Ectodermal cell (in vitro differentiated cells): ENCODE results near the gene ROMO1.
"Not testable (repeated sequence)": the region's sequence is repeated elsewhere in the genome, so short reads cannot be mapped to it uniquely, and the experiment has no call there.

Experiments
- H3K27ac ChIP-seq: 2 replicates; pipeline ENCODE4 v1.7.0; 2013; ENCODE audit warnings: mild to moderate bottlenecking, low read depth, low read length; ENCODE audit not compliant: insufficient read depth, poor library complexity, severe bottlenecking
- H3K27me3 ChIP-seq: 2 replicates; pipeline ENCODE4 v1.7.0; 2013; ENCODE audit warnings: mild to moderate bottlenecking, low read length; ENCODE audit not compliant: insufficient read depth, control insufficient read depth, poor library complexity, severe bottlenecking
- H3K36me3 ChIP-seq: one replicate; pipeline ENCODE4 v1.7.0; 2013; ENCODE audit warnings: low read length; ENCODE audit not compliant: control insufficient read depth, insufficient read depth
- H3K4me1 ChIP-seq: one replicate; pipeline ENCODE4 v1.7.0; 2013; ENCODE audit warnings: low read length; ENCODE audit not compliant: control insufficient read depth, insufficient read depth
- H3K4me3 ChIP-seq: 2 replicates; pipeline ENCODE4 v1.7.0; 2013; ENCODE audit warnings: low read depth, low read length, control low read depth; ENCODE audit not compliant: insufficient read depth
- H3K9me3 ChIP-seq: 2 replicates; pipeline ENCODE4 v1.7.0; 2013; ENCODE audit warnings: mild to moderate bottlenecking, low read length, moderate library complexity; ENCODE audit not compliant: control insufficient read depth
- WGBS, 2 experiments: methylation state at CpG; one replicate each; pipeline ENCODE4 v1.1.7; 2013; ENCODE audit warnings: missing lambda C conversion rate in 2 of 2; 5-methylcytosine and 5-hydroxymethylcytosine counted together

ROMO1 gene

DNA sequence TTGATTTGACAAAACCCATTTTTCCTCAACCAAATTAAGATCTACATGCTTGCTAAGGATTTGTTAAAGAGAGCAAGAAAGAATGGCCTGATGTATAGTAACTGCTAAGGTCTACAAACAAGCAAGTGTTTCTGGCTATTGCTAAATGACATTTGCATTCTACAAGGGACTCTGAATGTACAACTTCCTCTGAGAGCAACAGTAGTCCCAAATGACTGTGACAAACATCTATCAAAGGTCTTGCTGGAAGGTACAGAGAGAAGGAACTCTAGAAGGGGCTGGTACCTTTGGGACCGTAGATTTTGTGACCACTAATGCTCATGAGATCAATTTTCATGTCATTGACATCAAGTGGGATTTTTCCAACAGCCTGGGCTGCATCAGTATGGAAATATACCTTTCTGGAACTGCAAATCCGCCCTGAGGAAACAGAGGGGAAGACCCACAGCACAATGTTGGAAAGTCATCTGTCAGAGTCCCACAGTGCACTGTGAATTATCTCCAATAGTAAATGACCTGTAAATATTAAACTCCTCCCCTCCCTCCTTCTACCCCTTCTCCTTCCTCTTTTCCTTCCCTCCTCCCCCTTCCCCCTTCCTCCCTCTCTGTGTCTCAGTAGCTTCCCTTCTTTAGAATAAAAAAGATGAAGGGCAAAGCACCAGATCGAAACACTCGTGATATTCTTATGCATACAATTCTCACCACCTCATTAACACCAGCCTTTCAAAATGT is 18.6 kb upstream of the ROMO1 start:
- H3K9me3 ChIP-seq: no peaks in the 10 kb centered on the region
- no peak overlapping the region for H3K4me3 ChIP-seq
- H3K27me3 ChIP-seq: no peaks in the 10 kb centered on the region
- no peaks in the 10 kb centered on the region for H3K36me3 ChIP-seq
- no peaks in the 10 kb centered on the region for H3K4me1 ChIP-seq
- 85 to 93% methylated on average over 4 of the region's 4 CpGs for WGBS, 2 experiments
- H3K27ac ChIP-seq: no peak overlapping the region

DNA sequence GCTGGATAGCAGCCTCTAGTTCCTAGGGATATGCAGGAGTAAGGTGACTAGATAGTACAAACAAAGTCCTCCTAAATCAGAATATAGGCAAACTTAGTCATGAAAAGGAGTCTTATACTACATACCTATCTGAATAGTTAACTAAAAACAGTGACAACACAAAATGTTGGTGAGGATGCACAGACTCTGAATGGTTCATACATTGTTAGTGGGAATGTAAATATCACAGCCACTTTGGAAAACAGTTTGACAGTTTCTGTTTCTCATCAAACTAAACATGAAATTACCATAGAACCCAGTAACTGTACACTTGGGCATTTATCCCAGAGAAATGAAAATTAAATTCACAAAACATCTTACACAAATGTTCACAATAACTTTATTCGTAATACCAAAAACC is 17.2 kb upstream of the ROMO1 start:
- H3K4me1 ChIP-seq: no peaks in the 10 kb centered on the region
- 93 to 95% methylated on average over 1 of the region's 1 CpG for WGBS, 2 experiments
- no peak overlapping the region for H3K4me3 ChIP-seq
- H3K36me3 ChIP-seq: peaks cover 1% of the 10 kb centered on the region
- H3K27ac ChIP-seq: no peak overlapping the region
- no peaks in the 10 kb centered on the region for H3K27me3 ChIP-seq
- H3K9me3 ChIP-seq: no peaks in the 10 kb centered on the region

DNA sequence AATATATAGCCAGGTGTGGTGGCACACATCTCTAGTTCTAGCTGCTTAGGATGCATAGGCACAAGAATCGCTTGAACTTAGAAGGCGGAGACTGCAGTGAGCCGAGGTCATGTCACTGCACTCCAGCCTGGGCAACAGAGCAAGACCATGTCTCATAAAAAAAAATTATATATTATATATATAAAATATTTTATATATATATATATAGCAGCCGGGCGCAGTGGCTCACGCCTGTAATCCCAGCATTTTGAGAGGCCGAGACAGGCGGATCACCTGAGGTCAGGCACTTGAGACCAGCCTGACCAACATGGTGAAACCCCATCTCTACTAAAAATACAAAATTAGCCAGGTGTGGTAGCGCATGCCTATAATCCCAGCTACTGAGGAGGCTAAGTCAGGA is 13.8 kb upstream of the ROMO1 start:
- 93 to 96% methylated on average over 9 of the region's 9 CpGs for WGBS, 2 experiments
- H3K27ac ChIP-seq, H3K4me3 ChIP-seq, H3K4me1 ChIP-seq, H3K36me3 ChIP-seq, H3K9me3 ChIP-seq, H3K27me3 ChIP-seq: not testable (repeated sequence)

DNA sequence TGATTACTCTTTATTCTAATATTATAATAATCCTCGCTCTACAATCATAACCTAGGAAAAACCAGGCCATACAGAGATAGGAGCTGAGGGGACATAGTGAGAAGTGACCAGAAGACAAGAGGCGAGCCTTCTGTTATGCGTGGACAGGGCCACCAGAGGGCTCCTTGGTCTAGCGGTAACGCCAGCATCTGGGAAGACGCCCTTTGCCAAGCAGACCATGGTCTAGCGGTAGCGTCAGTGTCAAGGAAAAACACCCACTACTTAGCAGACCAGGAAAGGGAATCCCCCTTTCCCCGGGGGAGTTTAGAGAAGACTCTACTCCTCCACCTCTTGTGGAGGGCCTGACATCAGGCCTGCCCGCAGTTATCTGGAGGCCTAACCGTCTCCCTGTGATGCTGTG is 12.3 kb upstream of the ROMO1 start:
- H3K27ac ChIP-seq, H3K9me3 ChIP-seq, H3K4me1 ChIP-seq, H3K4me3 ChIP-seq, H3K36me3 ChIP-seq, H3K27me3 ChIP-seq: not testable (repeated sequence)
- WGBS, 2 experiments: 92 to 94% methylated on average over 10 to 11 of the region's 11 CpGs

DNA sequence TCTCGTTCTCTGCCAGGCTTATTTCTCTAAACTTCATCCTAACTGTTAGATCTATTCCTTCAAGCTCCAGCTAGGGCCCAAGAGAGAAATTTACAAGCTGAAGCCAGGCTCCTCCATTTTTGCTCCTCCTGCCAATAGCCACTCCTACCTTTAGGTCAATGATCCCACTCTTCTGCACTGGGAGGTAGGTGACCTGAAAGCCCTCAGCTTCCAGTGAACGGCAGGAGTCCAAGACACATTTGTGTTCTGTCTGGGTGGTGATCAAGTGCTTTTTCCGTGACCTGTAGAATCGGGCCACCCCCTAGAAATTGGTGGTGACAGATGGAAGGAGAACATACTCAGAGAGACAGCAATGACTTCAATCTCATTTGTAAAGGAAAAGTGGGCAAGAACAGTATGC is 8.9 kb upstream of the ROMO1 start:
- Histone ChIP-seq H3K4me1 (no peaks in the 10 kb centered on the region), H3K9me3 (no peaks in the 10 kb centered on the region), H3K36me3 (peaks cover 10% of the 10 kb centered on the region), H3K27ac (no peak overlapping the region), H3K27me3 (no peaks in the 10 kb centered on the region), H3K4me3 (no peak overlapping the region)
- 94 to 96% methylated on average over 4 of the region's 4 CpGs for WGBS, 2 experiments

DNA sequence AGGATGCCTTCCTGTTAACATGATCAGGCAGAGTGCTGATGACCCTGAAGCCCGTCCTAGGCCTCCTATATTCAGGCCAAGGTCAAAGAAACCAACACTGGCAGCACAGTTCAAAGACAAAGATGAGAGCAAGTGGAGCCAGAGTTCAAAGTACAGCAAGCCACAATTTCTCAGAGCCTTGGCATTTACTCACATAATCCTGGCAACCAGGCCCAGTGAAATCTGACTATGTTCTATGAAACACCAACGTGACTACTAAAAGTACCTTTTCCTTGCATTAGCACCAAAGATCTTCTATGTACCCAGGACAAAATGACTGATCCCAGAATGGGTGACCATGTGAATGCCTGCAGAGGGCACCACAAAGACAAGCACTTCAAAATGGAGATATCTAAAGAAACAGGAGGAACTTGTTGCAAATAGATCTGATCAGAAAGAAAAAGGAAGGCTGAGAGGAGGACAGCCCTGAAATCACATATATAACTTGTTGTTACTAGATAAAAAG is 3.9 kb upstream of the ROMO1 start:
- 92% methylated on average over 2 of the region's 2 CpGs for WGBS, 2 experiments
- Histone ChIP-seq H3K4me1 (peaks cover 6% of the 10 kb centered on the region), H3K27me3 (no peaks in the 10 kb centered on the region), H3K27ac (no peak overlapping the region), H3K36me3 (peaks cover 5% of the 10 kb centered on the region), H3K4me3 (no peak overlapping the region), H3K9me3 (no peaks in the 10 kb centered on the region)

DNA sequence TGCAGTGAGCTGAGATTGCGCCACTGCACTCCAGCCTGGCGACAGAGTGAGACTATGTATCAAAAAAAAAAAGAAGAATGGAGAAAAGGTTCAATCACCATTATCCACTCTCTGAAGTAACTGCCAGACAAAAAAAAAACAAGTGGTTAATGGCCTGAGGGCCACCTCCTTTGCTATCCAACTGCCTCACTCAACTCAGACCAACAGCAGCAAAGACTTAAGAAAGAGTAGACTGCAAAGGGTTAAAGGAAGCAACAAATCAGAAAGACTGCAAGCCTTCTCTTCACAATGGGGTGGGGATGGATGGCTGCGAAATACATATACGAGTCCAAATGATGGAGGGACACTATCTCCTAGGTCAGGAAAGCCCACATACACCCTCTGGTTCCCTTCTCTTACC is 3.2 kb upstream of the ROMO1 start:
- 83 to 91% methylated on average over 3 to 4 of the region's 4 CpGs for WGBS, 2 experiments
- Histone ChIP-seq H3K4me1 (peaks cover 11% of the 10 kb centered on the region), H3K9me3 (no peaks in the 10 kb centered on the region), H3K27me3 (no peaks in the 10 kb centered on the region), H3K27ac (no peak overlapping the region), H3K4me3 (no peak overlapping the region), H3K36me3 (peaks cover 5% of the 10 kb centered on the region)

DNA sequence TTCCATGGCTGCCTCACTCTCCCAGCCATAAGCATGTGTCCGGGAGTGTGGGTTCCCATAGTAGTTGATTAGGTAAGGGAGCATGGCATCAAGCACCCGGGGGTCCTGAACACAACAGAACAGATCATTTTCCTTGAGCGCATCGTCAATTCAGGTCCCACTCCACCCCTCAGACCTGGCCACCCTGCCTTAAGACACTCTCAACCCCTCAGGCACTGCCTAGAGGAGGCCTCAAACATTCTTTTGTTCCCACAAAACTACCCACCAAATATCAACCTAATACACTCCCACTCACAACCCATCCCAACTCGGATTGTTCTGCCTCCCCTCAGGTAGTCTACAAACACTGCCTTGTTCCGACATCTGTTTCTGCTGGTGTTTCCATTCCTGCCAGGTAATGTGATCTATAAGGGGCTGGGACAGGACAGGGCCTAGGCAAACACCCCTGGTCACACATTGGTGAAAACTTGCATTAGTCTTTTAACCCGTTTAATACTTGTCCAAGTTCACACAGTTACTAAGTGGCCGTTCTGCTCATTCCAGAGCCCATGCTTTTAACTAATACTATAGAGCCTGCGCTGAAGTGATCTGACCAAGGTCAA is 1.4 kb upstream of the ROMO1 start:
- Histone ChIP-seq H3K4me3 (peak overlapping the region; percentile 98), H3K4me1 (peaks cover 11% of the 10 kb centered on the region), H3K27ac (no peak overlapping the region), H3K9me3 (no peaks in the 10 kb centered on the region), H3K36me3 (peaks cover 5% of the 10 kb centered on the region), H3K27me3 (no peaks in the 10 kb centered on the region)
- 89 to 91% methylated on average over 9 of the region's 9 CpGs for WGBS, 2 experiments

DNA sequence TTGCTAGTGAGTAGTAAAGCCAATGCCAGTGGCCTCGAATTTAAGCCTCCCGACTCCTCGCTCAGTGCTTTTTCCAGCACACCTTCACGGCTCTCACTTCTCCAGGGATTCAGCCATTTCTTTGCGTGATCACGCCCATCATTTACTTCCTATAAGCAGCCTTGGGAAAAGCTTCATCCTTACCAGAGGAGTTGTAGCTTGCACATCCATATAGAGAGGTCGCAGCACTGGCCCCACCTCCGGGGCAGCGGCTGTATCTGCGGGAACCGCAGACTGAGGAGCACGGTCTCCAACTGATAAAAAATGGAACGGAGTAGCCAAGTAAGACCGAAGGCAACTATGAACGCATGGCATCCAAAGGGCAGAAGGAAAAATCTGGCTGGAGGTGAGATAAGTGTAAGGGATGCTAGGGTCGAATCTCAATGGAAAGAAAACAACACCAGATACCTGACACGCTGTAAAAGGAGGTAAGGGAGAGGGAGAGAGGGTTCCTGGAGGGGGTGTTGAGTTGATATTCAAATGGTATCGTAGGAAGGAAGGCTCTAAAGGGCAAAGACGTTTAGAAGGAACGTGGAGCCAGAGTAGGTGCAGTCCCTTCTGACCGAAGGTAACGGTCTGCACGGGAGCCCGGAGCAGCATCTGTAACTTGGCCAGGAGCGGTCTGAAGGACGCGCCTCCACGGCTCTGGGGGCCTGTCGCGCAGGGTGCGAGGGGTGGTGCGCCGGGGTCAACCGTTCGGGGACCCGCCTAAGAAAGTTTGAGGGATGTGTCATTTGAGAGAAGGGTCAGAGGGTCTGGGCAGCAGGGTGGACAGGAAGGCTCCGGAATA is 693 bp upstream of the ROMO1 start:
- 12% methylated on average over 37 of the region's 37 CpGs for WGBS, 2 experiments
- Histone ChIP-seq H3K27ac (no peak overlapping the region), H3K4me1 (peaks cover 11% of the 10 kb centered on the region), H3K36me3 (peaks cover 5% of the 10 kb centered on the region), H3K27me3 (no peaks in the 10 kb centered on the region), H3K4me3 (peak overlapping the region; percentile 98), H3K9me3 (no peaks in the 10 kb centered on the region)

DNA sequence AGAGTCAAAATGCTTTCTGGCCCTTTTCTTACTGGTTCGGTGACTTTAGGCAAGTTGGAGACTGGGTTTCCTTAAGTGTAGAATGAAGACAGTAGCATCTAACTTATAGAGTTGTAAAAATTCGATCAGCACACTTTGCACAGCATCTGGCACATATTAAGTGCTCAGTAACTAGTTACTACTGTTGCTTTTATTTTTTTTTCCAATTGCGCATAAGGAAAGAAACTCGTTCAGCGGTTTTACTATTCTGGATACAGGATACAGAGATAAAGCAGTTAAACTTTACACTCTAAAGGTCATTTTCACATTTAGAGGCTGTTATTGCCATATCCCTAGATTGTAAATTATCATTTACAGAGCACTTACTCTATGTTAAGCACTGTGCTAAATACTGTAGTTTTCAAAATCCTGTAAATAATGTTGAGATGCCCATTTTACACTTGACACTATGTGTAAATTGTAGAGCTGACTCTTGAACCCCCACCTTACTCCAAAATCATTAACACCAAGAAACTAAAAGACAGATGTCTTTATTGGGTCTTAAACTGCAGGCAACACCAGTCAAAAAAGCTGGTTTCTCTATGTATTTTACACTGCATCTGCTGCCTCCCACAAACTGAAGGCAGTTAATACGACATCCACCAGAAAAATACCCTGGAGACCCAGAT is 886 bp downstream of the ROMO1 start:
- Histone ChIP-seq H3K36me3 (peaks cover 16% of the 10 kb centered on the region), H3K4me3 (peak overlapping the region; percentile 98), H3K27ac (peak overlapping the region; percentile 82), H3K9me3 (no peaks in the 10 kb centered on the region), H3K4me1 (peaks cover 11% of the 10 kb centered on the region), H3K27me3 (no peaks in the 10 kb centered on the region)
- WGBS, 2 experiments: 35 to 43% methylated on average over 6 of the region's 6 CpGs
